WTC11 (cell line): Measurements from ENCODE around the gene SENP7. TPM values are rescaled to one million over a fixed set of nuclear protein-coding genes. Genes with fewer than 3 reads are reported as not detected.

Experiments
- ATAC-seq: fragments of 200-7000 bp; cut with Tn5 transposase; 2 replicates; pipeline ENCODE4 v1.10.0; 2021; ENCODE audit warnings: mild to moderate bottlenecking, moderate library complexity
- CTCF ChIA-PET: fragments of 300-600 bp; sonication (Branson Sonifier 250); formaldehyde crosslinking; loops from one replicate; lab custom pipeline; 2021; ENCODE audit warnings: antibody characterized with exemption; lab: Charles Lee
- POLR2A ChIA-PET: fragments of 350-600 bp; sonication (Branson Sonifier 250); formaldehyde crosslinking; loops from one replicate; lab custom pipeline; 2021; ENCODE audit warnings: antibody characterized with exemption; lab: Charles Lee
- DNase-seq: peaks from one replicate; pipeline ENCODE4 v3.0.0; 2021; ENCODE audit warnings: low spot score
- H3K27ac Mint-ChIP-seq: 2 replicates; pipeline ENCODE4 v1.8.0; 2021; ENCODE audit warnings: mixed read lengths
- H3K27me3 Mint-ChIP-seq: 2 replicates; pipeline ENCODE4 v1.8.0; 2021; ENCODE audit warnings: low read depth, mild to moderate bottlenecking, moderate library complexity, mixed read lengths
- H3K36me3 Mint-ChIP-seq: 2 replicates; pipeline ENCODE4 v1.8.0; 2021; ENCODE audit warnings: mixed read lengths
- H3K4me1 Mint-ChIP-seq: 2 replicates; pipeline ENCODE4 v1.8.0; 2022; ENCODE audit warnings: mixed read lengths
- H3K4me3 Mint-ChIP-seq: 2 replicates; pipeline ENCODE4 v1.8.0; 2021; ENCODE audit warnings: mild to moderate bottlenecking, moderate library complexity, mixed read lengths
- H3K9me3 Mint-ChIP-seq: 2 replicates; pipeline ENCODE4 v1.8.0; 2021; ENCODE audit warnings: mixed read lengths
- ATF6 ChIP-seq: sonication (generic); formaldehyde crosslinking; IDR thresholded peaks from 2 replicates; pipeline ENCODE4 v1.8.1; 2023; ENCODE audit warnings: mild to moderate bottlenecking, missing genetic modification reagents
- CREB1 ChIP-seq: sonication (generic); formaldehyde crosslinking; IDR thresholded peaks from 2 replicates; pipeline ENCODE4 v1.8.0; 2023; ENCODE audit warnings: mild to moderate bottlenecking, missing genetic modification reagents
- E2F5 ChIP-seq: sonication (generic); formaldehyde crosslinking; IDR thresholded peaks from 2 replicates; pipeline ENCODE4 v1.8.1; 2022; ENCODE audit warnings: mild to moderate bottlenecking, moderate library complexity, missing genetic modification reagents
- ERG ChIP-seq: fragments of 250-450 bp; sonication (Bioruptor Pico); IDR thresholded peaks from 2 replicates; pipeline ENCODE4 v1.8.0; 2021; ENCODE audit warnings: mild to moderate bottlenecking
- FOXK1 ChIP-seq: sonication (generic); formaldehyde crosslinking; IDR thresholded peaks from 2 replicates; pipeline ENCODE4 v1.8.0; 2022; ENCODE audit warnings: mild to moderate bottlenecking, moderate library complexity, missing genetic modification reagents
- FOXP1 ChIP-seq: sonication (generic); formaldehyde crosslinking; IDR thresholded peaks from 2 replicates; pipeline ENCODE4 v1.8.0; 2022; ENCODE audit warnings: missing genetic modification reagents, mild to moderate bottlenecking, moderate library complexity, borderline replicate concordance
- GTF2I ChIP-seq: fragments of 250-450 bp; sonication (Bioruptor Pico); conservative IDR thresholded peaks from 2 replicates; pipeline ENCODE4 v1.4.0; 2021; ENCODE audit warnings: mild to moderate bottlenecking
- KAT7 ChIP-seq: sonication (generic); formaldehyde crosslinking; IDR thresholded peaks from 2 replicates; pipeline ENCODE4 v1.8.1; 2023; ENCODE audit warnings: missing genetic modification reagents, mild to moderate bottlenecking, borderline replicate concordance
- MXD4 ChIP-seq: fragments of 250-450 bp; sonication (Bioruptor Pico); IDR thresholded peaks from 2 replicates; pipeline ENCODE4 v1.8.0; 2021; ENCODE audit warnings: mild to moderate bottlenecking, moderate library complexity, borderline replicate concordance
- MYBL2 ChIP-seq: sonication (generic); formaldehyde crosslinking; IDR thresholded peaks from 2 replicates; pipeline ENCODE4 v1.8.1; 2023; ENCODE audit warnings: mild to moderate bottlenecking, moderate library complexity, missing genetic modification reagents
- PRDM15 ChIP-seq: sonication (generic); formaldehyde crosslinking; IDR thresholded peaks from 2 replicates; pipeline ENCODE4 v1.8.0; 2022; ENCODE audit warnings: missing genetic modification reagents
- TEAD4 ChIP-seq: sonication (generic); formaldehyde crosslinking; IDR thresholded peaks from 2 replicates; pipeline ENCODE4 v1.8.0; 2022; ENCODE audit warnings: mild to moderate bottlenecking, missing genetic modification reagents
- TP53 ChIP-seq: sonication (generic); formaldehyde crosslinking; IDR thresholded peaks from 2 replicates; pipeline ENCODE4 v1.8.1; 2023; ENCODE audit warnings: mild to moderate bottlenecking, missing genetic modification reagents
- USF2 ChIP-seq: sonication (generic); formaldehyde crosslinking; IDR thresholded peaks from 2 replicates; pipeline ENCODE4 v1.8.1; 2023; ENCODE audit warnings: mild to moderate bottlenecking, missing genetic modification reagents, moderate library complexity
- ZNF219 ChIP-seq: sonication (generic); formaldehyde crosslinking; IDR thresholded peaks from 2 replicates; pipeline ENCODE4 v1.8.0; 2023; ENCODE audit warnings: missing genetic modification reagents, mild to moderate bottlenecking, borderline replicate concordance
- ZNF263 ChIP-seq: sonication (generic); formaldehyde crosslinking; IDR thresholded peaks from 2 replicates; pipeline ENCODE4 v1.8.1; 2022; ENCODE audit warnings: low read depth, mild to moderate bottlenecking, moderate library complexity, missing genetic modification reagents
- ZNF396 ChIP-seq: fragments of 250-450 bp; sonication (Bioruptor Pico); IDR thresholded peaks from 2 replicates; pipeline ENCODE4 v1.8.0; 2021; ENCODE audit warnings: mild to moderate bottlenecking, moderate library complexity, borderline replicate concordance
- ZSCAN18 ChIP-seq: fragments of 250-450 bp; sonication (Bioruptor Pico); IDR thresholded peaks from 2 replicates; pipeline ENCODE4 v2.1.2; 2022; ENCODE audit warnings: mild to moderate bottlenecking, moderate library complexity
- total RNA-seq: library from RNA; stranded (reverse); gene quantifications from 3 replicates; pipeline ENCODE4 v1.2.3, GENCODE V29; 2021

Gene SENP7
- total RNA-seq, 1 experiment from 2014 or later = 10.5 TPM

- no peak for TF ChIP-seq ATF6
- TF ChIP-seq USF2 = no peak
- TF ChIP-seq ZNF219 (CRISPR knock-in tag) = no peak
- no peak for TF ChIP-seq ZNF263 (CRISPR knock-in tag)
- no peak for TF ChIP-seq ZNF396
- no peak for TF ChIP-seq FOXK1 (CRISPR knock-in tag)
Observed at GRCh38 chr3:101527906-101528305, 14.9 kb upstream of the SENP7 start (continued).

GRCh38 chr3:101527441-101527840, 14.4 kb upstream of the SENP7 start:
- peaks cover 4% of the 10 kb centered on the region; the same call in 1 of the 2 replicates for H3K27me3 Mint-ChIP-seq
- H3K4me3 Mint-ChIP-seq = no peak overlapping the region
- peaks cover 53% of the 10 kb centered on the region for H3K9me3 Mint-ChIP-seq
- TF ChIP-seq ZNF219 (CRISPR knock-in tag) (no peak), TP53 (CRISPR knock-in tag) (no peak), KAT7 (CRISPR knock-in tag) (no peak), TEAD4 (no peak), MYBL2 (CRISPR knock-in tag) (no peak), GTF2I (no peak), ERG (CRISPR knock-in tag) (no peak)
- ChIA-PET CTCF (no interaction called here), POLR2A (no interaction called here)
- ATAC-seq (no peak), DNase-seq (no peak)
- H3K4me1 Mint-ChIP-seq = peaks cover 31% of the 10 kb centered on the region
- H3K27ac Mint-ChIP-seq = no peak overlapping the region
- H3K36me3 Mint-ChIP-seq = peaks cover 47% of the 10 kb centered on the region

- Mint-ChIP-seq H3K4me3 (no peak overlapping the region), H3K27ac (no peak overlapping the region), H3K36me3 (peaks cover 15% of the 10 kb centered on the region), H3K27me3 (peaks cover 3% of the 10 kb centered on the region; the same call in 1 of the 2 replicates), H3K4me1 (peaks cover 25% of the 10 kb centered on the region), H3K9me3 (peaks cover 18% of the 10 kb centered on the region)
- ChIA-PET POLR2A (no interaction called here), CTCF (interaction anchor here (1.2 kb wide), 1 partner anchor 52 kb away, joined by 6 read pairs; the partner anchor contains the start of gene PCNP)
- no peak for TF ChIP-seq CREB1 (CRISPR knock-in tag)
- no peak for TF ChIP-seq E2F5 (CRISPR knock-in tag)
- TF ChIP-seq FOXP1 (CRISPR knock-in tag) = no peak
- no peak for TF ChIP-seq PRDM15 (CRISPR knock-in tag)
- TF ChIP-seq ZSCAN18 (CRISPR knock-in tag) = no peak
- TF ChIP-seq MXD4 (CRISPR knock-in tag) = no peak
- no peak for ATAC-seq
- no peak for DNase-seq
Observed at GRCh38 chr3:101521211-101521701, 8.2 kb upstream of the SENP7 start.
